Measurements from ENCODE around the gene EIF1. TPM values are rescaled to one million over a fixed set of nuclear protein-coding genes. Genes with fewer than 3 reads are reported as not detected.

The EIF1 gene
- total RNA-seq (2021) (466 to 481 TPM (median 475 TPM) in 3 replicates), Bru-seq, nascent RNA (percentile 99 among the genes with signal in this experiment)
- long read RNA-seq, experiment 1, transcript EIF1-202 (2 exons, 2,170 nt): minor isoform, 15 of 682 reads
- long read RNA-seq, experiment 1, transcript EIF1-203 (4 exons, 2,330 nt): major isoform, 607 of 682 reads
- long read RNA-seq, experiment 1, partial matches to known transcripts: 38 of 682 reads
- long read RNA-seq, experiment 1, other reads (novel, unspliced or antisense): 20 of 682 reads
- long read RNA-seq, experiment 2, transcript EIF1-203 (4 exons, 2,330 nt): major isoform, 570 of 663 reads
- long read RNA-seq, experiment 2, transcript EIF1-202 (2 exons, 2,170 nt): minor isoform, 5 of 663 reads
- long read RNA-seq, experiment 2, transcript EIF1-201 (3 exons, 1,120 nt): minor isoform, 7 of 663 reads
- long read RNA-seq, experiment 2, partial matches to known transcripts: 40 of 663 reads
- long read RNA-seq, experiment 2, other reads (novel, unspliced or antisense): 41 of 663 reads
- long read RNA-seq, experiment 3, transcript EIF1-205 (3 exons, 1,428 nt): minor isoform, 5 of 992 reads
- long read RNA-seq, experiment 3, transcript EIF1-203 (4 exons, 2,330 nt): major isoform, 861 of 992 reads
- long read RNA-seq, experiment 3, transcript EIF1-202 (2 exons, 2,170 nt): minor isoform, 57 of 992 reads
- long read RNA-seq, experiment 3, partial matches to known transcripts: 54 of 992 reads
- long read RNA-seq, experiment 3, other reads (novel, unspliced or antisense): 12 of 992 reads

GRCh38 chr17:41688641-41689496 is at the start of gene EIF1:
TSS of gene EIF1 (plus strand) at chr17:41688885. CDS start at chr17:41689039, 154 bp downstream.
- DNase-seq (ENCODE audit: low spot score) (peak; percentile 100), ATAC-seq (peak; percentile 86)
- Mint-ChIP-seq H3K9me3 (peaks cover 18% of the 10 kb centered on the region), H3K4me1 (peaks cover 15% of the 10 kb centered on the region), H3K27me3 (ENCODE audit: low read depth) (peaks cover 9% of the 10 kb centered on the region), H3K36me3 (peaks cover 38% of the 10 kb centered on the region), H3K4me3 (peak within 1 kb of the TSS; percentile 92), H3K27ac (peak within 1 kb of the TSS; percentile 99)
- ChIA-PET CTCF (interaction anchor here (0.6 to 3.1 kb wide), 22 partner anchors 10 to 366 kb away, joined by 3 to 47 read pairs (median 4); partner anchors contain the start of genes JUP and ODAD4), POLR2A (interaction anchor here (0.6 to 5.1 kb wide), 28 partner anchors 10 to 331 kb away, joined by 3 to 42 read pairs (median 4); partner anchors contain the start of genes FKBP10, JUP, KRT19 and NKIRAS2)
- TF ChIP-seq JAZF1 (CRISPR knock-in tag; IDR thresholded peaks at IDR 0.05) (no peak), USF2 (CRISPR knock-in tag; IDR thresholded peaks at IDR 0.05) (no peak), ZNF425 (CRISPR knock-in tag; conservative IDR thresholded peaks at IDR 0.05) (no peak), NR2C2 (CRISPR knock-in tag; IDR thresholded peaks at IDR 0.05) (peak; percentile 44; the same call in 1 of the 2 replicates), ZBTB43 (CRISPR knock-in tag; IDR thresholded peaks at IDR 0.05) (peak; percentile 4; the same call in 1 of the 2 replicates), SOX15 (CRISPR knock-in tag; IDR thresholded peaks at IDR 0.05) (no peak), ZBTB21 (CRISPR knock-in tag; IDR thresholded peaks at IDR 0.05; ENCODE audit: borderline replicate concordance) (peak; percentile 94), FOXK1 (CRISPR knock-in tag; IDR thresholded peaks at IDR 0.05) (peak; percentile 74), ZNF416 (CRISPR knock-in tag; IDR thresholded peaks at IDR 0.05) (peak; percentile 64; the same call in 1 of the 2 replicates), HMGXB4 (CRISPR knock-in tag; IDR thresholded peaks at IDR 0.05) (peak; percentile 93; the same call in 1 of the 2 replicates), CDX4 (CRISPR knock-in tag; IDR thresholded peaks at IDR 0.05; ENCODE audit: borderline replicate concordance) (no peak), PRDM15 (CRISPR knock-in tag; IDR thresholded peaks at IDR 0.05) (peak; percentile 4; the same call in 1 of the 2 replicates), AFF4 (CRISPR knock-in tag; IDR thresholded peaks at IDR 0.05; ENCODE audit: borderline replicate concordance) (peak; percentile 97), GABPB1 (CRISPR knock-in tag; IDR thresholded peaks at IDR 0.05) (peak; percentile 100), CREB1 (CRISPR knock-in tag; IDR thresholded peaks at IDR 0.05) (no peak), NR1H2 (CRISPR knock-in tag; IDR thresholded peaks at IDR 0.05) (no peak), ZNF121 (CRISPR knock-in tag; IDR thresholded peaks at IDR 0.05) (peak; percentile 14; the same call in 1 of the 2 replicates), ETV6 (CRISPR knock-in tag; IDR thresholded peaks at IDR 0.05) (peak; percentile 95)

Data from WTC11 (cell line).